ENCODE results near the gene SOX12. TPM values are rescaled to one million over a fixed set of nuclear protein-coding genes. Genes with fewer than 3 reads are reported as not detected.

SOX12 gene
- total and polyA plus RNA-seq, 2 donors (not counting 1 experiment from before 2014, with no cell fraction given): 5.3 to 13.6 TPM

DNA sequence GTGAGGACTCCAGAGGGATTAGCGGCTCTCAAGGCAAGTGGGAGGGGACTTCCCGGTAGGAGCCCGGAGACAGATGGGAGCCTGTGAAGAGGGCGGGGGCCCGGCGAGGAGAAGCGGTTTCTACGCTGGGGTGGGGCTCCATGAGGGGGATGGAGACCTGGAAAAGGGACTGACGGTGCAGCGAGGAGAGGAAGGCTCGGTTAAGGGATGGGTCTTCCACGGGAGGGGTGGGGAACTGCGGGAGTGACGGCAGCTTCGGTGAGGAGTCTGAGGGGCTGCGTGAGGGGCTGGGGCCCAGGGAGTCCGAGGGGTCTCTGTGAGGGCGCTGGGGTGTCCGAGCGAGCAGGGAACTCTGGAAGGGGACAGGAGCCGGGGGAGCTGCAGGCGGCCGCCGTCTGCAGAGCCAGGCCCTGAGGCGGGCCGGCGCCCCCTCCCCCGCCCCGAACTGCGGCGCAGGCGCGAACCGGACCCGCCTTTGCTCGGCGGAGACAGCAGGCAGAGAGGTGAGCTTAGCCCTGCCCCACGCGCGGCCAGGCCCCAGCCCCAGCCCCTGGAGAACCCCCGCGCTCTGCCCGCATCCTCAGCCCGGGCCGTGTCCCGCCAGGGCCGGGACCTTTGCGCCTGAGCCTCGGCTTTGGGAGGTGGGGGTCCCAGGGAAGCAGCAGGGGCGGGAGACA is 21.4 kb downstream of the SOX12 start, which contains the start of gene NRSN2:
TSS of gene NRSN2 (plus strand) at position 472 of the 677 bp plus-strand sequence. CDS start 2,533 bp downstream, outside the sequence.
- Histone ChIP-seq H3K4me3 (ENCODE audit: control extremely low read depth in 1 of 5, extremely low read depth in 1 of 5, insufficient read depth in 1 of 5, low read depth in 2 of 5, low read length in 4 of 5) (peak within 1 kb of the TSS; percentile 13 to 92 (median 79)), H2AFZ (ENCODE audit: insufficient read depth, low read depth, low read length, poor library complexity, severe bottlenecking) (peak within 1 kb of the TSS; percentile 94), H3K79me2 (ENCODE audit: control insufficient read depth, insufficient read depth, low read length) (peaks cover 4% of the 10 kb centered on the region), H3K27ac (ENCODE audit: low read length in 2 of 2) (peak within 1 kb of the TSS; percentile 58 to 74), H3K9me3 (ENCODE audit: control extremely low read depth in 1 of 3, control insufficient read depth in 2 of 3, insufficient read depth in 1 of 3, low read length in 2 of 3) (no peaks in the 10 kb centered on the region), H3K4me2 (replicated peaks; ENCODE audit: low read depth, low read length, poor library complexity, severe bottlenecking) (peak within 1 kb of the TSS; percentile 94), H3K9ac (ENCODE audit: low read length) (peak within 1 kb of the TSS; percentile 86), H3K4me1 (ENCODE audit: control insufficient read depth in 2 of 2, insufficient read depth in 2 of 2, low read length in 2 of 2) (peaks cover 10 to 19% of the 10 kb centered on the region in 2 donors), H3K36me3 (replicated peaks in 1 of 2; ENCODE audit: control extremely low read depth in 1 of 2, control insufficient read depth in 1 of 2, extremely low read depth in 1 of 2, insufficient read depth in 2 of 2, low read length in 1 of 2) (no peaks in the 10 kb centered on the region), H3K27me3 (replicated peaks in 1 of 4; ENCODE audit: control extremely low read depth in 1 of 4, control insufficient read depth in 3 of 4, insufficient read depth in 4 of 4, low read length in 3 of 4) (no peaks in the 10 kb centered on the region), H4K20me1 (ENCODE audit: control insufficient read depth, insufficient read depth, low read length, poor library complexity, severe bottlenecking) (no peaks in the 10 kb centered on the region)
- peak within 1 kb of the TSS; percentile 92 for H3K27ac Mint-ChIP-seq
- H3K4me3 Mint-ChIP-seq: peak within 1 kb of the TSS; percentile 97
- intact Hi-C loops (cut with micrococcal nuclease): loop anchor here (1.0 kb wide), 3 partner anchors 16 to 56 kb away; partner anchors contain the start of genes C20orf96 and SOX12
- H3K9me3 Mint-ChIP-seq (ENCODE audit: insufficient read depth): no peaks in the 10 kb centered on the region
- ATAC-seq (ENCODE audit: low read depth) (peak; percentile 44), DNase-seq (peak; percentile 63)
- CTCF ChIA-PET: interaction anchor here (0.6 to 7.0 kb wide), 3 partner anchors 8 to 299 kb away, joined by 3 to 47 read pairs (median 6); no protein-coding TSS in a partner anchor
- TF ChIP-seq, protein P1, sequence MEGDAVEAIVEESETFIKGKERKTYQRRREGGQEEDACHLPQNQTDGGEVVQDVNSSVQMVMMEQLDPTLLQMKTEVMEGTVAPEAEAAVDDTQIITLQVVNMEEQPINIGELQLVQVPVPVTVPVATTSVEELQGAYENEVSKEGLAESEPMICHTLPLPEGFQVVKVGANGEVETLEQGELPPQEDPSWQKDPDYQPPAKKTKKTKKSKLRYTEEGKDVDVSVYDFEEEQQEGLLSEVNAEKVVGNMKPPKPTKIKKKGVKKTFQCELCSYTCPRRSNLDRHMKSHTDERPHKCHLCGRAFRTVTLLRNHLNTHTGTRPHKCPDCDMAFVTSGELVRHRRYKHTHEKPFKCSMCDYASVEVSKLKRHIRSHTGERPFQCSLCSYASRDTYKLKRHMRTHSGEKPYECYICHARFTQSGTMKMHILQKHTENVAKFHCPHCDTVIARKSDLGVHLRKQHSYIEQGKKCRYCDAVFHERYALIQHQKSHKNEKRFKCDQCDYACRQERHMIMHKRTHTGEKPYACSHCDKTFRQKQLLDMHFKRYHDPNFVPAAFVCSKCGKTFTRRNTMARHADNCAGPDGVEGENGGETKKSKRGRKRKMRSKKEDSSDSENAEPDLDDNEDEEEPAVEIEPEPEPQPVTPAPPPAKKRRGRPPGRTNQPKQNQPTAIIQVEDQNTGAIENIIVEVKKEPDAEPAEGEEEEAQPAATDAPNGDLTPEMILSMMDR (IDR thresholded peaks at IDR 0.05): no peak
- TF ChIP-seq EZH2 (IDR thresholded peaks at IDR 0.05; ENCODE audit: borderline replicate concordance, insufficient read depth, low read depth, low read length, poor library complexity, severe bottlenecking): no peak
- POLR2A ChIA-PET: no interaction called here
- 9% methylated on average over 48 of the region's 50 CpGs for WGBS (ENCODE audit: insufficient coverage)
- peaks cover 13% of the 10 kb centered on the region for H3K4me1 Mint-ChIP-seq
- H3K27me3 Mint-ChIP-seq: no peaks in the 10 kb centered on the region

DNA sequence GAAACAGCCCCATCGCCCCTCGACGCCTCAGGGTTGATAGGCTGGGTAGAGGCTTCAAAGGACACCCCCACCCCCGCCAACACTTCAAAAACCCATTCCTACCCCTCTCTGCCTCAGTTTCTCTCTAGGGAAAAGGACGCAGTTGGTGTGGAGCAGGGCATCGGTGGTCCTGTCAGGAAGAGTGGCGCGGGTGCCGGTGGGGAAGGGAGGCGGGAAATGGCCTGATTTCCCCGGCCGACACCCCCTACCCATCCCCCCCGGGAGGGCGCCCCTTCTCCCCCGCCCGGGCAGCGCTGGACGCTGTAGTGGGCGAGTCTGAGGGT is 21.9 kb downstream of the SOX12 start:
- Histone ChIP-seq H3K9ac (ENCODE audit: low read length) (peak overlapping the region; percentile 86), H3K27me3 (replicated peaks in 1 of 4; ENCODE audit: control extremely low read depth in 1 of 4, control insufficient read depth in 3 of 4, insufficient read depth in 4 of 4, low read length in 3 of 4) (no peaks in the 10 kb centered on the region), H2AFZ (ENCODE audit: insufficient read depth, low read depth, low read length, poor library complexity, severe bottlenecking) (peak overlapping the region; percentile 94), H3K4me3 (ENCODE audit: control extremely low read depth in 1 of 5, extremely low read depth in 1 of 5, insufficient read depth in 1 of 5, low read depth in 2 of 5, low read length in 4 of 5) (peak overlapping the region in 4 of 5 experiments; percentile 78 to 92 (median 82)), H3K4me1 (ENCODE audit: control insufficient read depth in 2 of 2, insufficient read depth in 2 of 2, low read length in 2 of 2) (peaks cover 10 to 19% of the 10 kb centered on the region in 2 donors), H3K36me3 (replicated peaks in 1 of 2; ENCODE audit: control extremely low read depth in 1 of 2, control insufficient read depth in 1 of 2, extremely low read depth in 1 of 2, insufficient read depth in 2 of 2, low read length in 1 of 2) (no peaks in the 10 kb centered on the region), H3K79me2 (ENCODE audit: control insufficient read depth, insufficient read depth, low read length) (peaks cover 4% of the 10 kb centered on the region), H3K27ac (ENCODE audit: low read length in 2 of 2) (peak overlapping the region in 1 of 2 donors; percentile 74), H4K20me1 (ENCODE audit: control insufficient read depth, insufficient read depth, low read length, poor library complexity, severe bottlenecking) (no peaks in the 10 kb centered on the region), H3K4me2 (replicated peaks; ENCODE audit: low read depth, low read length, poor library complexity, severe bottlenecking) (peak overlapping the region; percentile 94), H3K9me3 (ENCODE audit: control extremely low read depth in 1 of 3, control insufficient read depth in 2 of 3, insufficient read depth in 1 of 3, low read length in 2 of 3) (no peaks in the 10 kb centered on the region)
- Mint-ChIP-seq H3K4me1 (peaks cover 13% of the 10 kb centered on the region), H3K27ac (no peak overlapping the region), H3K9me3 (ENCODE audit: insufficient read depth) (no peaks in the 10 kb centered on the region), H3K4me3 (peak overlapping the region; percentile 97), H3K27me3 (no peaks in the 10 kb centered on the region)
- ChIA-PET POLR2A (no interaction called here), CTCF (interaction anchor here (0.6 to 7.0 kb wide), 2 partner anchors 16 to 298 kb away, joined by 3 to 47 read pairs; no protein-coding TSS in a partner anchor)
- ATAC-seq (ENCODE audit: low read depth) (peak; percentile 1), DNase-seq (no peak)
- TF ChIP-seq EZH2 (IDR thresholded peaks at IDR 0.05; ENCODE audit: borderline replicate concordance, insufficient read depth, low read depth, low read length, poor library complexity, severe bottlenecking): no peak
- TF ChIP-seq, protein P1 (IDR thresholded peaks at IDR 0.05): no peak
- intact Hi-C loops (cut with micrococcal nuclease): loop anchor here (1.0 kb wide), 3 partner anchors 17 to 57 kb away; partner anchors contain the start of genes C20orf96 and SOX12
- WGBS (ENCODE audit: insufficient coverage): 0% methylated on average over 4 of the region's 19 CpGs

Data from B cell (primary cell).